DND-41 (cell line): Measurements from ENCODE around the gene FAU.

Experiments
- CTCF ChIP-seq: IDR thresholded peaks from 2 replicates; pipeline ENCODE4 v1.5.1; 2012; ENCODE audit warnings: borderline replicate concordance, low read length, moderate library complexity, mild to moderate bottlenecking; ENCODE audit not compliant: poor library complexity, severe bottlenecking; ENCODE audit errors: extremely low read depth
- EZH2 ChIP-seq: IDR thresholded peaks from 3 replicates; pipeline ENCODE4 v1.6.1; 2012; ENCODE audit warnings: borderline replicate concordance, low read depth, mild to moderate bottlenecking, moderate library complexity, low read length, inconsistent platforms; ENCODE audit not compliant: severe bottlenecking

DNA sequence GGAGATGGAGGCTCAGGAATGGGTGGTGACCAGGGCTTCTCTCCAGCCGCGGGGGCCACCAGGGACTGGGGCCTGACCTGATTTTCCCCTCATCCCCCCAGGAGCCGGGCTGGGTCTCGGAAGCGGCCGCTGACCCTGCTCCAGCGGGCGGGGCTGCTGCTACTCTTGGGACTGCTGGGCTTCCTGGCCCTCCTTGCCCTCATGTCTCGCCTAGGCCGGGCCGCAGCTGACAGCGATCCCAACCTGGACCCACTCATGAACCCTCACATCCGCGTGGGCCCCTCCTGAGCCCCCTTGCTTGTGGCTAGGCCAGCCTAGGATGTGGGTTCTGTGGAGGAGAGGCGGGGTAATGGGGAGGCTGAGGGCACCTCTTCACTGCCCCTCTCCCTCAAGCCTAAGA is 34.1 kb downstream of the FAU start:
- TF ChIP-seq EZH2 (no peak), CTCF (no peak)
